A673 (cell line): ENCODE results near the gene SART1. TPM values are rescaled to one million over a fixed set of nuclear protein-coding genes. Genes with fewer than 3 reads are reported as not detected.

Experiments
- BruUV-seq: library from RNA; stranded (reverse); fragments of 400-500 nt; replicated peaks from 2 replicates; lab custom pipeline; 2021; lab: Mats Ljungman, UMichigan
- CTCF ChIA-PET: fragments of 300-600 bp; sonication (Branson Sonifier 250); formaldehyde crosslinking; loops from one replicate; lab custom pipeline; 2022; ENCODE audit warnings: antibody characterized with exemption; lab: Charles Lee
- POLR2A ChIA-PET: fragments of 300-600 bp; sonication (Branson Sonifier 250); formaldehyde crosslinking; loops from one replicate; lab custom pipeline; 2022; ENCODE audit warnings: antibody characterized with exemption; ENCODE audit not compliant: low non-redundant PET; lab: Charles Lee
- DNase-seq: peaks from one replicate; pipeline ENCODE4 v3.0.0-alpha.2; 2015; ENCODE audit warnings: low spot score
- H3K27ac ChIP-seq: fragments of 200-600 bp; sonication (generic); 2 replicates; pipeline ENCODE4 v1.5.1; 2016; ENCODE audit warnings: mixed run types, low read depth, mild to moderate bottlenecking, mixed read lengths, antibody characterized with exemption, low read length; ENCODE audit not compliant: poor library complexity, severe bottlenecking
- H3K27me3 ChIP-seq: fragments of 200-600 bp; sonication (generic); replicated peaks from 2 replicates; pipeline ENCODE4 v1.6.1; 2017; ENCODE audit warnings: mixed run types, low read depth, mild to moderate bottlenecking, mixed read lengths, antibody characterized with exemption, low read length; ENCODE audit not compliant: insufficient read depth, poor library complexity
- H3K36me3 ChIP-seq: fragments of 200-600 bp; sonication (generic); 2 replicates; pipeline ENCODE4 v1.6.1; 2016; ENCODE audit warnings: mixed run types, mild to moderate bottlenecking, mixed read lengths, antibody characterized with exemption, low read length; ENCODE audit not compliant: insufficient read depth, poor library complexity, severe bottlenecking
- H3K4me1 ChIP-seq: fragments of 200-600 bp; sonication (generic); 2 replicates; pipeline ENCODE4 v1.6.1; 2017; ENCODE audit warnings: mixed run types, mild to moderate bottlenecking, mixed read lengths, antibody characterized with exemption, low read length; ENCODE audit not compliant: insufficient read depth, poor library complexity, severe bottlenecking
- H3K4me3 ChIP-seq: fragments of 200-600 bp; sonication (generic); 2 replicates; pipeline ENCODE4 v1.5.1; 2016; ENCODE audit warnings: low read depth, mixed run types, mild to moderate bottlenecking, mixed read lengths, low read length; ENCODE audit not compliant: poor library complexity, severe bottlenecking
- H3K9me3 ChIP-seq: fragments of 200-600 bp; sonication (generic); 2 replicates; pipeline ENCODE4 v1.6.1; 2016; ENCODE audit warnings: mixed run types, low read depth, mild to moderate bottlenecking, mixed read lengths, antibody characterized with exemption, low read length; ENCODE audit not compliant: poor library complexity, severe bottlenecking
- EZH2 ChIP-seq: fragments of 200-600 bp; sonication (generic); IDR thresholded peaks from 2 replicates; pipeline ENCODE4 v1.6.1; 2017; ENCODE audit warnings: borderline replicate concordance, low read depth, mild to moderate bottlenecking, mixed read lengths, antibody characterized with exemption, low read length; ENCODE audit not compliant: poor library complexity, severe bottlenecking
- intact Hi-C: fragments of 100-400 bp; cut with micrococcal nuclease; formaldehyde crosslinking; loops from one replicate; pipeline ENCODE4 v1.10.0; 2022; ENCODE audit not compliant: unreplicated experiment
- total RNA-seq: library from RNA; stranded (reverse); gene quantifications from 2 replicates; pipeline ENCODE4 v1.2.3, GENCODE V29; 2021
- TF ChIP-seq, protein P1 (sequence below): fragments of 300-800, 200-600 bp; sonication (generic); conservative IDR thresholded peaks from 2 replicates; pipeline ENCODE4 v1.5.1; 2017; ENCODE audit warnings: low read depth, mild to moderate bottlenecking, antibody characterized with exemption, low read length, moderate library complexity, mixed read lengths

SART1 gene
- total RNA-seq, 1 experiment from 2014 or later: 96.3 TPM

DNA sequence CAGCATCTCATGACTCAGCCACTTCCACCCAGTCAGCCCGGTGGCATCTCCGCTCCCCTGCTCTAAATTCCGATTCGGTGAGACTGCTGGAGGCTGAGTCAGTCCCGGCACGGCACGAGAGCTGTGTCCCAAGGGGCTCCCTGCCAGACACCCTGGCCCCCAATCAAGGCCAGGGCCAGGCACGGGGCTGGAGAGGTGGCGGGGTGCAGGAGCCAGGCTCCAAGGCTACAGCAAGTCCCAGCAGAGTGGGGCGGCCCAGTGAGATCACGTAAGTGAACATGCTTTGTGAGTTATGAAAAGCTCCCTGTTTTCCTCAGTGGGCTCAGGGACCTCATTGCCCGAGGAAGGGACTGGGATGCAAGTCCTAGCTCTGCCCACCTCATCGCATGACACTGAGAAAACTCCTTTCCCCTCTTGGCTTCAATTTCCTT, 45.7 kb upstream of the SART1 start:
- no peak overlapping the region for H3K4me3 ChIP-seq
- CTCF ChIA-PET: interaction anchor here (0.6 to 2.5 kb wide), 3 partner anchors 27 to 528 kb away, joined by 4 to 22 read pairs (median 5); partner anchors contain the start of gene FIBP
- no peaks in the 10 kb centered on the region for H3K27me3 ChIP-seq
- BruUV-seq: no TSS peak
- peak; percentile 91 for DNase-seq
- H3K4me1 ChIP-seq: peaks cover 45% of the 10 kb centered on the region
- no peaks in the 10 kb centered on the region for H3K36me3 ChIP-seq
- TF ChIP-seq EZH2: no peak
- TF ChIP-seq, protein P1, sequence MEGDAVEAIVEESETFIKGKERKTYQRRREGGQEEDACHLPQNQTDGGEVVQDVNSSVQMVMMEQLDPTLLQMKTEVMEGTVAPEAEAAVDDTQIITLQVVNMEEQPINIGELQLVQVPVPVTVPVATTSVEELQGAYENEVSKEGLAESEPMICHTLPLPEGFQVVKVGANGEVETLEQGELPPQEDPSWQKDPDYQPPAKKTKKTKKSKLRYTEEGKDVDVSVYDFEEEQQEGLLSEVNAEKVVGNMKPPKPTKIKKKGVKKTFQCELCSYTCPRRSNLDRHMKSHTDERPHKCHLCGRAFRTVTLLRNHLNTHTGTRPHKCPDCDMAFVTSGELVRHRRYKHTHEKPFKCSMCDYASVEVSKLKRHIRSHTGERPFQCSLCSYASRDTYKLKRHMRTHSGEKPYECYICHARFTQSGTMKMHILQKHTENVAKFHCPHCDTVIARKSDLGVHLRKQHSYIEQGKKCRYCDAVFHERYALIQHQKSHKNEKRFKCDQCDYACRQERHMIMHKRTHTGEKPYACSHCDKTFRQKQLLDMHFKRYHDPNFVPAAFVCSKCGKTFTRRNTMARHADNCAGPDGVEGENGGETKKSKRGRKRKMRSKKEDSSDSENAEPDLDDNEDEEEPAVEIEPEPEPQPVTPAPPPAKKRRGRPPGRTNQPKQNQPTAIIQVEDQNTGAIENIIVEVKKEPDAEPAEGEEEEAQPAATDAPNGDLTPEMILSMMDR: no peak
- H3K9me3 ChIP-seq: no peaks in the 10 kb centered on the region
- peak overlapping the region; percentile 64 for H3K27ac ChIP-seq
- intact Hi-C loops: no loop called here
- POLR2A ChIA-PET: interaction anchor here (0.6 kb wide), 1 partner anchor 18 kb away, joined by 7 read pairs; no protein-coding TSS in a partner anchor

DNA sequence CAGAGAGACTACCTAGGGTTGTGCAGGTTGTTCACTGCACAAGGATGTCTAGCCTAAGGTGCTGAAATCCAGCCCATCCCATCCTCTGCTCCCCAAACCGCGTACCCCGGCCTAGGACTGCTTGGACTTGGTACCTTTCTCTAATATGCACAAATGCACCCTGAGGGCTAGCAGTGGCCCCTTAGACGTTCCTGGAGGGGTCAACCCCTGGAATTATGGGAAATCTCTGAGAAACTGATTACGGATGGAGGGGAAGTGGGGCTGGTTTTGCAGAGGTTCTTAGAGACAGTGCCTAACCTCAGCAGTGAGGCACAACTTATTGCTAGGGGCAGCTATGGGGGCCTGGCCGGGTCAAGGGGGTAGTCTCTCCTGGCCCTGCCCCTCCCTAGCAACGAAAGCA, 45.1 kb upstream of the SART1 start:
- BruUV-seq: no TSS peak
- TF ChIP-seq, protein P1: no peak
- TF ChIP-seq EZH2: no peak
- CTCF ChIA-PET: interaction anchor here (0.6 to 1.3 kb wide), 2 partner anchors 137 to 528 kb away, joined by 4 to 5 read pairs; no protein-coding TSS in a partner anchor
- H3K27ac ChIP-seq: peak overlapping the region; percentile 64
- intact Hi-C loops: no loop called here
- H3K9me3 ChIP-seq: no peaks in the 10 kb centered on the region
- DNase-seq: no peak
- H3K4me1 ChIP-seq: peaks cover 41% of the 10 kb centered on the region
- no peaks in the 10 kb centered on the region for H3K27me3 ChIP-seq
- POLR2A ChIA-PET: interaction anchor here (0.6 kb wide), 1 partner anchor 19 kb away, joined by 7 read pairs; no protein-coding TSS in a partner anchor
- H3K4me3 ChIP-seq: no peak overlapping the region
- H3K36me3 ChIP-seq: no peaks in the 10 kb centered on the region

DNA sequence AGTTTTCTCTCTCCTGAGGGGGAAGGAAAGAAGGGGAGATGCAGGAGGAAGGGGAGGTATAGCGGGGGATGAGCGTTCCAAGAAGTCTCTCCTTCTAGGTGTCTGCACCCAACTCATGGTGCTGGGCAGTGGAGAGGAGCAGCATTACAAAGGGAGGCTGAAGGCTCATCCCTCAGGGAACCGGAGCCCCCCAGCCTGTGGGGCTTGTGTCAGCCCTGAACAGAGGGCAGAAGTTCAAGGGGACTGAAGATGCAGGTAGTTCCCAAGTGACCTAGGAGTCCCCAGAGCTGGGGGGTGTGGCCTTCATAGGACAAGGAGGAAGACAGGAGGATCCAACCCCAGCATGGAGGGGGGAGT, 44.5 kb upstream of the SART1 start:
- DNase-seq: no peak
- H3K27me3 ChIP-seq: no peaks in the 10 kb centered on the region
- intact Hi-C loops: no loop called here
- no peak overlapping the region for H3K27ac ChIP-seq
- H3K4me1 ChIP-seq: peaks cover 35% of the 10 kb centered on the region
- ChIA-PET POLR2A (no interaction called here), CTCF (no interaction called here)
- TF ChIP-seq EZH2: no peak
- TF ChIP-seq, protein P1: no peak
- no peaks in the 10 kb centered on the region for H3K9me3 ChIP-seq
- H3K4me3 ChIP-seq: no peak overlapping the region
- no TSS peak for BruUV-seq
- H3K36me3 ChIP-seq: peaks cover 3% of the 10 kb centered on the region
